ENCODE data around the gene CAMKK2. TPM values are rescaled to one million over a fixed set of nuclear protein-coding genes. Genes with fewer than 3 reads are reported as not detected.

The CAMKK2 gene
- total and polyA plus RNA-seq, 2 of the 13 experiments (the other 11 are each of a cell fraction or from before 2014, with no cell fraction given): 18.8 to 20.0 TPM

GRCh38 chr12:121203482-121203881 lies 93.0 kb downstream of the CAMKK2 start:
- ATAC-seq: no peak
- in situ Hi-C loops (cut with HindIII; ENCODE audit: extremely low pct_ligation_motif_present, low pct_unique_long_range_greater_than_20kb) (no loop called here), intact Hi-C loops (cut with micrococcal nuclease; ENCODE audit: unreplicated experiment) (no loop called here)
- H3K9me3 ChIP-seq (ENCODE audit: low read length): no peaks in the 10 kb centered on the region
- no peaks in the 10 kb centered on the region for H3K36me3 ChIP-seq (replicated peaks in 1 of 2; ENCODE audit: control insufficient read depth in 1 of 2, insufficient read depth in 2 of 2, low read length in 2 of 2)
- FAIRE-seq: no peak
- peaks cover 0 to 2% of the 10 kb centered on the region in 2 experiments; a peak in 1 of 5 replicates for H3K27me3 ChIP-seq (ENCODE audit: control insufficient read depth in 1 of 2, insufficient read depth in 2 of 2, low read length in 2 of 2)
- 56% methylated on average over 11 of the region's 11 CpGs for WGBS (ENCODE audit: low lambda C conversion rate)
- no TSS peak for BruUV-seq (replicated peaks)
- H4K20me1 ChIP-seq (ENCODE audit: insufficient read depth, low read length): no peaks in the 10 kb centered on the region
- ChIA-PET POLR2A (no interaction called here), CTCF (ENCODE audit: low intra/inter-chr PET ratio, low total read pairs) (no interaction called here)
- no peaks in the 10 kb centered on the region for H3K79me2 ChIP-seq (ENCODE audit: insufficient read depth, low read length)
- no peak overlapping the region for H3K4me2 ChIP-seq (ENCODE audit: low read depth, low read length)
- no peak overlapping the region for H3K4me3 ChIP-seq (replicated peaks in 1 of 3; ENCODE audit: insufficient read depth in 1 of 3, low read depth in 2 of 3, low read length in 3 of 3)
- TF ChIP-seq RELA (CRISPR knock-in tag; IDR thresholded peaks at IDR 0.05): no peak
- TF ChIP-seq ESRRA (CRISPR knock-in tag; IDR thresholded peaks at IDR 0.05; ENCODE audit: low read depth): no peak
- no peak overlapping the region for H3K27ac ChIP-seq (ENCODE audit: extremely low read length, insufficient read depth, low read length)
- peaks cover 10% of the 10 kb centered on the region for H3K4me1 ChIP-seq (ENCODE audit: insufficient read depth, low read length)
- DNase-seq (ENCODE audit: low spot score): no peak
- H2AFZ ChIP-seq (ENCODE audit: low read length): no peak overlapping the region
- no peak overlapping the region for H3K9ac ChIP-seq (ENCODE audit: insufficient read depth, low read depth, low read length)

GRCh38 chr12:121202407-121203355 lies 93.8 kb downstream of the CAMKK2 start:
- in situ Hi-C loops (cut with HindIII; ENCODE audit: extremely low pct_ligation_motif_present, low pct_unique_long_range_greater_than_20kb): no loop called here
- Histone ChIP-seq H3K27me3 (ENCODE audit: control insufficient read depth in 1 of 2, insufficient read depth in 2 of 2, low read length in 2 of 2) (peaks cover 0 to 2% of the 10 kb centered on the region in 2 experiments; a peak in 1 of 5 replicates), H3K36me3 (replicated peaks in 1 of 2; ENCODE audit: control insufficient read depth in 1 of 2, insufficient read depth in 2 of 2, low read length in 2 of 2) (no peaks in the 10 kb centered on the region), H3K4me1 (ENCODE audit: insufficient read depth, low read length) (peaks cover 10% of the 10 kb centered on the region), H3K4me3 (replicated peaks in 1 of 3; ENCODE audit: insufficient read depth in 1 of 3, low read depth in 2 of 3, low read length in 3 of 3) (no peak overlapping the region), H4K20me1 (ENCODE audit: insufficient read depth, low read length) (no peaks in the 10 kb centered on the region), H3K4me2 (ENCODE audit: low read depth, low read length) (no peak overlapping the region), H3K27ac (ENCODE audit: extremely low read length, insufficient read depth, low read length) (no peak overlapping the region), H3K9ac (ENCODE audit: insufficient read depth, low read depth, low read length) (no peak overlapping the region), H3K79me2 (ENCODE audit: insufficient read depth, low read length) (no peaks in the 10 kb centered on the region), H2AFZ (ENCODE audit: low read length) (no peak overlapping the region), H3K9me3 (ENCODE audit: low read length) (no peaks in the 10 kb centered on the region)
- intact Hi-C loops (cut with micrococcal nuclease; ENCODE audit: unreplicated experiment): no loop called here
- FAIRE-seq (no peak), ATAC-seq (no peak), DNase-seq (ENCODE audit: low spot score) (no peak)
- ChIA-PET POLR2A (no interaction called here), CTCF (ENCODE audit: low intra/inter-chr PET ratio, low total read pairs) (no interaction called here)
- 28% methylated on average over 14 of the region's 14 CpGs for whole genome bisulfite sequencing (ENCODE audit: low lambda C conversion rate)
- no TSS peak for BruUV-seq (replicated peaks)
- TF ChIP-seq ZNF660 (CRISPR knock-in tag; IDR thresholded peaks at IDR 0.05; ENCODE audit: borderline replicate concordance, low read depth): no peak
- TF ChIP-seq ATF7 (IDR thresholded peaks at IDR 0.05): peak; percentile 7; the same call in 1 of the 2 replicates
- TF ChIP-seq ATF7 (CRISPR knock-in tag; IDR thresholded peaks at IDR 0.05): no peak
- no peak for TF ChIP-seq CBX5 (CRISPR knock-in tag; IDR thresholded peaks at IDR 0.05; ENCODE audit: borderline replicate concordance)
- no peak for TF ChIP-seq ZNF652 (CRISPR knock-in tag; IDR thresholded peaks at IDR 0.05; ENCODE audit: borderline replicate concordance, low read depth)
- TF ChIP-seq TEF (CRISPR knock-in tag; IDR thresholded peaks at IDR 0.05): peak; percentile 67; the same call in 1 of the 2 replicates
- no peak for TF ChIP-seq ARID5B (CRISPR knock-in tag; IDR thresholded peaks at IDR 0.05)
- TF ChIP-seq ZEB1 (IDR thresholded peaks at IDR 0.05; ENCODE audit: insufficient replicate concordance, low read depth): no peak
- TF ChIP-seq, protein P1, sequence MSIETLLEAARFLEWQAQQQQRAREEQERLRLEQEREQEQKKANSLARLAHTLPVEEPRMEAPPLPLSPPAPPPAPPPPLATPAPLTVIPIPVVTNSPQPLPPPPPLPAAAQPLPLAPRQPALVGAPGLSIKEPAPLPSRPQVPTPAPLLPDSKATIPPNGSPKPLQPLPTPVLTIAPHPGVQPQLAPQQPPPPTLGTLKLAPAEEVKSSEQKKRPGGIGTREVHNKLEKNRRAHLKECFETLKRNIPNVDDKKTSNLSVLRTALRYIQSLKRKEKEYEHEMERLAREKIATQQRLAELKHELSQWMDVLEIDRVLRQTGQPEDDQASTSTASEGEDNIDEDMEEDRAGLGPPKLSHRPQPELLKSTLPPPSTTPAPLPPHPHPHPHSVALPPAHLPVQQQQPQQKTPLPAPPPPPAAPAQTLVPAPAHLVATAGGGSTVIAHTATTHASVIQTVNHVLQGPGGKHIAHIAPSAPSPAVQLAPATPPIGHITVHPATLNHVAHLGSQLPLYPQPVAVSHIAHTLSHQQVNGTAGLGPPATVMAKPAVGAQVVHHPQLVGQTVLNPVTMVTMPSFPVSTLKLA (IDR thresholded peaks at IDR 0.05): no peak
